GM18505 (cell line): ENCODE data around the gene C2orf15.
"Not testable (repeated sequence)": the region's sequence is repeated elsewhere in the genome, so short reads cannot be mapped to it uniquely, and the experiment has no call there.

Experiments
- ATAC-seq: cut with Tn5 transposase; IDR thresholded peaks from one replicate; pipeline ENCODE4 v1.9.1; 2021; ENCODE audit not compliant: unreplicated experiment
- POLR2A ChIP-seq: IDR thresholded peaks from 4 replicates; pipeline ENCODE4 v1.6.1; 2011; ENCODE audit warnings: borderline replicate concordance; ENCODE audit not compliant: insufficient read depth, insufficient read length; ENCODE audit errors: extremely low read depth

Gene C2orf15

DNA sequence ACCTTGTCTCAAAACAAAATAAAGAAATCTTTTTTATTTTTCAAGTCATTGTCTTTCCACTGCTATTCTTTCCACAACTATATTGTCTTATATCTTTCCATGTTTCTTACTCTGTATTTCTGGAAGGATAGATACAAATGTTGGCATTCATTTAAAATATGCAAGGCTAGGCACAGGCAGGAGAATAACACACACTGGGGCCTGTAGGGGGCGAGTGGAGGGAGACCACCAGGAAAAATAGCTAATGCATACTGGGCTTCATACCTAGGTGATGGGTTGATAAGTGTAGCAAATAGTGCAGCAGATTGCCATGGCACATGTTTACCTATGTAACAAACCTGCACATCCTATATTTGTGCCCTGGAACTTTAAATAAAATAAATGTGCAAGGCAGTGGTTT is 49.0 kb downstream of the C2orf15 start:
- no peak for TF ChIP-seq POLR2A
- ATAC-seq = no peak

DNA sequence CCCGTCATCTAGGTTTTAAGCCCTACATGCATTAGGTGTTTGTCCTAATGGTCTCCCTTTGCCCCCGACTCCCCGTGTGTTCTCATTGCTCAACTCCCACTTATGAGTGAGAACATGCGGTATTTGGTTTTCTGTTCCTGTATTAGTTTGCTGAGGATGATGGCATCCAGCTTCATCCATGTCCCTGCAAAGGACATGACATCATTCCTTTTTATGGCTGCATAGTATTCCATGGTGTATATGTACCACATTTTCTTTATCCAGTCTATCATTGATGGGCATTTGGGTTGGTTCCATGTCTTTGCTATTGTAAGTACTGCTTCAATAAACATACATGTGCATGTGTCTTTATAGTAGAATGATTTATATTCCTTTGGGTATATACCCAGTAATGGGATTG is 50.9 kb downstream of the C2orf15 start:
- ATAC-seq = not testable (repeated sequence)

DNA sequence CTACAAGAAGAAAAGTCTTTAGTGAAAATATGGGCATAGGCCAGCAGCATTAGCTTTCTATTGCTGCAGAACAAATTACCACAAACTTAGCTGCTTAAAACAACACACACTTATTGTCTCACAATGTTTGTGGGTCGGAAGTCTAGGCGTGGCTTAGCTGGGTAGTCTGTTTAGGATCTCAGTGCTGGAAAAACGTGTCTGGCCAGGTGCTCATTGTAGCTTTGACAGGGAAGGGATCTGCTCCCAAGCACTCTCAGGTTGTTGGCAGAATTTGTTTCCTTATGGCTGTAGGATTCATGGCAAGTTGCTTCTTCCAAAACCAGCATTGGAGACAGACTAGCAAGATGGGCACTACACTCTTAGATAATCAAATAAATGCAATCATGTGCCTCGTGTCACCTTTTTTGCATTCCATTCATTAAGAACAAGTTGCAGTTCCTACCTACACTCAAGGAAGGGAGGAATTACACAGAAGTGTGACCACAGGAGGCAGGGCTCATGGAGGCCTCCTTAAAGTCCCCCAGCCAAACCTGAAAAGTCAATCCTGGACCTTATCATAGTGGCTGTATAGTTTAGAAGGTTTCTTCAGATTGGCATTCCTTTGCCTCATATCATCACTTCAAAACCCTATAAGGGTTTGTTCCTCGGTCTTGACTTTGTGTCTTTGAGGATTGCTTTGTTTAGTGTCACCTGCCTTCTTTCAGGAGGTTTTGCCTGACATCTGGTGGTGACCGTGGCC is 56.8 kb downstream of the C2orf15 start:
- no peak for TF ChIP-seq POLR2A

DNA sequence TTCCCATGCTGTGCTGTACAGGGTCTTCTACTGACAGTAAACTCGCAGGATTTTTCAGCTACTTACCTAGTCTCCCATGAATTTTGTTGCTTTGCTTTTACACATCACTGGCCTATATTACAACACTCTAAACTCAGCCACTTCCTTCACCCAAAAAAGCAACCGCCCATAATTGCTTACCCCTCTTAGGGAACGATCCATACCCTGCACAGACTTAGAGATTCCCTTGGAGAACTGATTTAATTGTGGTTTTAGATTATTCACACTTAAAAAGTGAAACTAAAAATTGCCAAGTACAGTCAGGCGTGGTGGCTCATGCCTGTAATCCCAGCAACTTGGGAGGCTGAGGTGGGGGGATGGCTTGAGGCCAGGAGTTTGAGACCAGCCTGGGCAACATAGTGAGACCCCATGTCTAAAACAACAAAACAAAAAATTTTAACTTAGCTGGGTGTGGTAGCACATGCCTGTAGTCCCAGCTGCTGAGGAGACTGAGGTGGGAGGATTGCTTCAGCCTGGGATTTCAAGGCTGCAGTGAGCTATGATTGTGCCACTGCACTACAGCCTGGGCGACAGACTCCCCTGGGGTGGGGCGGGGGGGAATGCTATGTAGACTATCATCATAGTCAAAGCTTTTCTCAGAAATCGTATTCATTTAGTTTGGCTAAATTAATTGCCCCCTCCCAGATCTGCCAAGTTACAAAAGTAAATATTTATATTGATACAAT is 58.7 kb downstream of the C2orf15 start:
- ATAC-seq = no peak
- TF ChIP-seq POLR2A = no peak

More for the DNA sequence above, 56.8 kb downstream of the C2orf15 start:
- no peak for ATAC-seq
